D721Med (cell line): ENCODE data around the gene KATNAL1.

ENCODE experiments used
- DNase-seq: peaks from one replicate; pipeline ENCODE4 v3.0.0; 2011; ENCODE audit warnings: low spot score; ENCODE audit not compliant: insufficient read length
- FAIRE-seq: peaks from 2 replicates; lab custom pipeline; 2011; peaks lifted over from hg19 to GRCh38; lab: Jason Lieb, UNC
- CTCF ChIP-seq: IDR thresholded peaks from 2 replicates; pipeline ENCODE4 v1.5.1; 2012; ENCODE audit warnings: mild to moderate bottlenecking, control low read depth; ENCODE audit not compliant: insufficient read depth; ENCODE audit errors: missing control alignments

The KATNAL1 gene

GRCh38 chr13:30255696-30256095 lies 51.7 kb downstream of the KATNAL1 start:
- DNase-seq (no peak), FAIRE-seq (no peak)
- peak; percentile 32 for TF ChIP-seq CTCF

GRCh38 chr13:30253830-30254229 lies 53.5 kb downstream of the KATNAL1 start:
- no peak for DNase-seq
- FAIRE-seq = no peak
- no peak for TF ChIP-seq CTCF

- FAIRE-seq (no peak), DNase-seq (no peak)
- TF ChIP-seq CTCF = no peak
Measured at GRCh38 chr13:30247406-30247805, 59.9 kb downstream of the KATNAL1 start.

- FAIRE-seq = no peak
- no peak for DNase-seq
- TF ChIP-seq CTCF = no peak
Measured at GRCh38 chr13:30241532-30241931, 65.8 kb downstream of the KATNAL1 start.

GRCh38 chr13:30240608-30241007 lies 66.7 kb downstream of the KATNAL1 start:
- no peak for TF ChIP-seq CTCF
- FAIRE-seq = no peak
- no peak for DNase-seq

- FAIRE-seq = no peak
- no peak for DNase-seq
Measured at GRCh38 chr13:30235216-30235615, 72.1 kb downstream of the KATNAL1 start.

More at GRCh38 chr13:30235216-30235615, 72.1 kb downstream of the KATNAL1 start:
- TF ChIP-seq CTCF = no peak
